ENCODE measurements around the gene TLR10.

TLR10 gene

GRCh38 chr4:38730493-38730829 is 52.3 kb downstream of the TLR10 start:
- no peak for DNase-seq

- no peak for DNase-seq
Measured at GRCh38 chr4:38728631-38729141, 54.1 kb downstream of the TLR10 start.

- no peak for DNase-seq
Measured at GRCh38 chr4:38724475-38724808, 58.3 kb downstream of the TLR10 start.

DNA sequence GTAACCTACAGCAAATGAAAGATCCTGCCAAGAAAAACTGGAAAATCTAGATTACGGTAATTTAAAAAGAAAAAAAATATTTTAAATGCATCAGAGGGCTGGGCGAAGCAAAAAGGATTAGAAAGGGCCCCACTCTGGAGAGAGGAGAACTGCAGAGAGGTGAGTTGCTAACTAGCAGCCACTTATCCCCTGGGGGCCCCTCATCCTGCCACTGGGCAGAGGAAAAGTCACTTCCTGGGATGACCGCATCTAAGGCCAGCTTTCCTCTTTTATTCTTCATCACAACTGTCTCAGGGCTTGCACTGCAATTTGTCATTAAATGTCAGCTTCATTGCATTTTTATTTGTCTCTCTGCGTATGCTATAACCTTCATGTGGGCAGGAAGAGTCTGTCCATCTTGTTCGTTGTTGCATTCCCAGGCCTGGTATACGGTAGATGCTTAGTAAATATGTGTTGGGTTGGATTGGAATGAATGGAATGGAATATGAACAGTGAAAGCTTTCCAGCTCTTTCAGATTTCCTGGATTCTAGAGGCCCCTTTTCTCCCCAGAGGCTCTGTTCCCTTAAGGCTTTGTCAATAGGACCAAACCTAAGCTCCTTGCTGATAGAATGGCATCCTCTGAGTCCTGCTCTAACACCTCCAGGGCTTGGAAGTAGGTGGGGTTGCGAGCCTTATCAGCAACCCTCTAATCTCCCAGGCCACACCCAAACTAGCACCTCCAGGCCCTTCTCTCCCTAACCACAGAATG is 58.9 kb downstream of the TLR10 start:
- no peak for DNase-seq

DNA sequence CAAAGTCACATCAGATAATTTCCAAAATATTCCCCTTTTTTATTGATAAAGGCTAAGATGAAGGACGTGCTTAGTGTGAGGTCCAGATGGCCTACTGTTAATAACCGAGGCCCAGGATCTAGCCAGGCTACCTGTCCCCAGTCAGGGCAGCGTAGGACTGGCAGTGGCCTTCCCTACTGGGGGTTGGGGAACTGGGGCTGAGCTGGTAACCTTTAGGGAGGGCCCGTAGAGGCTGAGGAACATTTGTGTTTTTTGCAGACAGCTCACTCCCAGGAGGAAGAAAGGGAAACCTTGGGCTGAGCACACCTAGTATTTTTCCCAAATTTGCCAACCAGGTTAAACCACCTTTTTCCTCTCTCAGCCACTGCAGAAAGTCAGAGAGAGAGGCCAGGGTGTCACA is 59.7 kb downstream of the TLR10 start:
- no peak for DNase-seq

All from suppressor macrophage treated with lipopolysaccharide for 1 hour (primary cell).